Prostate gland (tissue), 2 donors: ENCODE results near the gene NCOA6. TPM values are rescaled to one million over a fixed set of nuclear protein-coding genes. Genes with fewer than 3 reads are reported as not detected.
A peak's percentile ranks its signal among the peaks of the same experiment; 100 is the strongest.

Source experiments
- DNase-seq: peaks from one replicate; pipeline ENCODE4 v3.0.0-alpha.2; 2019; ENCODE audit warnings: low spot score
- H3K27ac ChIP-seq, 2 donors: fragments of 200-600 bp; sonication (generic); 2 replicates each; pipeline ENCODE4 v1.5.1; 2017 to 2019
- H3K27me3 ChIP-seq: fragments of 200-600 bp; sonication (generic); replicated peaks from 2 replicates; pipeline ENCODE4 v1.5.1; 2019; ENCODE audit not compliant: insufficient read depth
- H3K36me3 ChIP-seq, 2 donors: fragments of 200-600 bp; sonication (generic); 1 replicate in 1 of 2; 2 replicates in 1 of 2; pipeline versions ENCODE4 v1.5.1 to v1.8.1; 2017 to 2019
- H3K4me1 ChIP-seq: fragments of 200-600 bp; sonication (generic); replicated peaks from 2 replicates; pipeline ENCODE4 v1.5.1; 2019
- H3K4me3 ChIP-seq, 2 donors: fragments of 200-600 bp; sonication (generic); 2 replicates each; pipeline ENCODE4 v1.5.1; 2017 to 2019
- H3K9me3 ChIP-seq: fragments of 200-600 bp; sonication (generic); 2 replicates; pipeline ENCODE4 v1.5.1; 2017
- CTCF ChIP-seq, 4 experiments: fragments of 200-600 bp in 2 of 4; fragments of 450-650 bp in 2 of 4; sonication (generic) in 2 of 4; IDR thresholded peaks; 1 replicate in 3 of 4; 2 replicates in 1 of 4; pipeline ENCODE4 v1.5.1; 2016 to 2019; ENCODE audit warnings: antibody characterized with exemption in 4 of 4, mild to moderate bottlenecking in 2 of 4, moderate library complexity in 2 of 4
- POLR2A ChIP-seq: fragments of 450-650 bp; IDR thresholded peaks from one replicate; pipeline ENCODE4 v1.6.1; 2016; ENCODE audit warnings: antibody characterized with exemption, mild to moderate bottlenecking
- POLR2AphosphoS5 ChIP-seq: sonication (generic); formaldehyde crosslinking; IDR thresholded peaks from one replicate; pipeline ENCODE4 v1.6.1; 2017; ENCODE audit warnings: antibody characterized with exemption
- WGBS: methylation state at CpG from one replicate; pipeline ENCODE4 v1.1.5; 2018; 5-methylcytosine and 5-hydroxymethylcytosine counted together
- intact Hi-C: fragments of 100-400 bp; cut with DNase I; formaldehyde crosslinking; loops from one replicate; pipeline ENCODE4 v1.14.2; 2022
- total RNA-seq, 2 donors: library from RNA; depleted of rRNA; stranded (reverse); fragments of >200 nt; gene quantifications; one replicate each; pipeline ENCODE4 v1.1.0, GENCODE V29; 2016

Gene NCOA6
- total RNA-seq, 2 donors from 2014 or later, result 19.6 to 43.7 TPM

GRCh38 chr20:34842143-34842542, 16.7 kb upstream of the NCOA6 start:
- DNase-seq, result no peak
- H3K4me1 ChIP-seq, result no peaks in the 10 kb centered on the region
- no peak for TF ChIP-seq POLR2AphosphoS5
- H3K4me3 ChIP-seq, result no peak overlapping the region
- WGBS, result 69% methylated on average over 2 of the region's 2 CpGs
- no peaks in the 10 kb centered on the region for H3K9me3 ChIP-seq
- H3K27me3 ChIP-seq, result no peaks in the 10 kb centered on the region
- no peaks in the 10 kb centered on the region for H3K36me3 ChIP-seq
- intact Hi-C loops, result no loop called here
- no peak overlapping the region for H3K27ac ChIP-seq

GRCh38 chr20:34834459-34834893, 9.0 kb upstream of the NCOA6 start:
- Histone ChIP-seq H3K36me3 (no peaks in the 10 kb centered on the region), H3K9me3 (no peaks in the 10 kb centered on the region), H3K4me3 (no peak overlapping the region), H3K27me3 (no peaks in the 10 kb centered on the region), H3K4me1 (no peaks in the 10 kb centered on the region), H3K27ac (no peak overlapping the region)
- TF ChIP-seq POLR2A (no peak), CTCF (IDR thresholded peaks at IDR 0.05) (peak in 3 of 4 experiments; percentile 40 to 53 (median 44)), POLR2AphosphoS5 (no peak)
- DNase-seq, result no peak
- intact Hi-C loops, result no loop called here
- WGBS, result 15% methylated on average over 6 of the region's 6 CpGs

- TF ChIP-seq POLR2AphosphoS5 (no peak), CTCF (IDR thresholded peaks at IDR 0.05) (no peak), POLR2A (no peak)
- no peaks in the 10 kb centered on the region for H3K27me3 ChIP-seq
- H3K4me3 ChIP-seq, result no peak overlapping the region
- no peaks in the 10 kb centered on the region for H3K9me3 ChIP-seq
- no peaks in the 10 kb centered on the region for H3K36me3 ChIP-seq
- WGBS, result 79% methylated on average over 5 of the region's 5 CpGs
- H3K4me1 ChIP-seq, result no peaks in the 10 kb centered on the region
- no peak overlapping the region for H3K27ac ChIP-seq
- intact Hi-C loops, result no loop called here
- DNase-seq, result no peak
Observed at GRCh38 chr20:34831936-34832335, 6.5 kb upstream of the NCOA6 start.

GRCh38 chr20:34829191-34829590, 3.7 kb upstream of the NCOA6 start:
- WGBS, result 84% methylated on average over 3 of the region's 3 CpGs

GRCh38 chr20:34824806-34825529, 483 bp downstream of the NCOA6 start:
- Histone ChIP-seq H3K4me1 (no peaks in the 10 kb centered on the region), H3K36me3 (no peaks in the 10 kb centered on the region), H3K9me3 (no peaks in the 10 kb centered on the region), H3K4me3 (peak overlapping the region; percentile 60 to 93), H3K27ac (peak overlapping the region; percentile 81 to 96), H3K27me3 (no peaks in the 10 kb centered on the region)
- intact Hi-C loops, result loop anchor here (5.0 kb wide), 1 partner anchor 132 kb away; the partner anchor contains the start of genes GSS and MYH7B
- no peak for TF ChIP-seq POLR2AphosphoS5
- peak in 1 of 4 experiments; percentile 26 for TF ChIP-seq CTCF (IDR thresholded peaks at IDR 0.05)
- DNase-seq, result peak; percentile 39
- WGBS, result under 1% methylated on average over 53 of the region's 68 CpGs

More at GRCh38 chr20:34829191-34829590, 3.7 kb upstream of the NCOA6 start:
- H3K9me3 ChIP-seq, result no peaks in the 10 kb centered on the region
- no peak overlapping the region for H3K27ac ChIP-seq
- intact Hi-C loops, result loop anchor here (5.0 kb wide), 1 partner anchor 128 kb away; the partner anchor contains the start of genes GSS and MYH7B
- no peaks in the 10 kb centered on the region for H3K27me3 ChIP-seq
- DNase-seq, result no peak
- H3K4me1 ChIP-seq, result no peaks in the 10 kb centered on the region
- no peak overlapping the region for H3K4me3 ChIP-seq
- no peaks in the 10 kb centered on the region for H3K36me3 ChIP-seq
- TF ChIP-seq POLR2AphosphoS5 (no peak), POLR2A (no peak), CTCF (IDR thresholded peaks at IDR 0.05) (no peak)
